ENCODE data around the gene GFM1.

GFM1 gene

GRCh38 chr3:158644345-158644908 is at the start of gene GFM1:
TSS of gene GFM1 (plus strand) at chr3:158644527. CDS start at chr3:158644635, 108 bp downstream.
- peak; percentile 78 to 80 for DNase-seq (ENCODE audit: low read depth in 2 of 2)

GRCh38 chr3:158600787-158601186 is 43.5 kb upstream of the GFM1 start:
- no peak for DNase-seq (ENCODE audit: low read depth in 2 of 2)

- DNase-seq (ENCODE audit: low read depth in 2 of 2) = no peak
These were observed 42.1 kb upstream of the GFM1 start for GRCh38 chr3:158602227-158602626.

- DNase-seq (ENCODE audit: low read depth in 2 of 2) = no peak
These were observed 26.1 kb upstream of the GFM1 start for GRCh38 chr3:158617982-158618875.

GRCh38 chr3:158625881-158626280 is 18.4 kb upstream of the GFM1 start:
- DNase-seq (ENCODE audit: low read depth in 2 of 2) = no peak

GRCh38 chr3:158631981-158632380 is 12.3 kb upstream of the GFM1 start:
- DNase-seq (ENCODE audit: low read depth in 2 of 2) = no peak

- DNase-seq (ENCODE audit: low read depth in 2 of 2) = no peak
These were observed 3.7 kb upstream of the GFM1 start for GRCh38 chr3:158640646-158641045.

GRCh38 chr3:158642005-158642404 is 2.3 kb upstream of the GFM1 start:
- no peak for DNase-seq (ENCODE audit: low read depth in 2 of 2)

GRCh38 chr3:158642474-158643210 is 1.7 kb upstream of the GFM1 start:
- no peak for DNase-seq (ENCODE audit: low read depth in 2 of 2)

GRCh38 chr3:158649791-158650190 is 5.5 kb downstream of the GFM1 start:
- DNase-seq (ENCODE audit: low read depth in 2 of 2) = no peak

GRCh38 chr3:158651192-158651591 is 6.9 kb downstream of the GFM1 start:
- DNase-seq (ENCODE audit: low read depth in 2 of 2) = no peak

- no peak for DNase-seq (ENCODE audit: low read depth in 2 of 2)
These were observed 8.1 kb downstream of the GFM1 start for GRCh38 chr3:158652463-158652862.

GRCh38 chr3:158658889-158659288 is 14.6 kb downstream of the GFM1 start:
- no peak for DNase-seq (ENCODE audit: low read depth in 2 of 2)

- peak; percentile 26 to 38 for DNase-seq (ENCODE audit: low read depth in 2 of 2)
These were observed 15.3 kb downstream of the GFM1 start for GRCh38 chr3:158659454-158660237.

- DNase-seq (ENCODE audit: low read depth in 2 of 2) = no peak
These were observed 16.4 kb downstream of the GFM1 start for GRCh38 chr3:158660711-158661110.

GRCh38 chr3:158663246-158663645 is 18.9 kb downstream of the GFM1 start:
- DNase-seq (ENCODE audit: low read depth in 2 of 2) = no peak

- no peak for DNase-seq (ENCODE audit: low read depth in 2 of 2)
These were observed 19.5 kb downstream of the GFM1 start for GRCh38 chr3:158663832-158664231.

GRCh38 chr3:158666416-158666815 is 22.1 kb downstream of the GFM1 start:
- DNase-seq (ENCODE audit: low read depth in 2 of 2) = no peak

- DNase-seq (ENCODE audit: low read depth in 2 of 2) = no peak
These were observed 24.2 kb downstream of the GFM1 start for GRCh38 chr3:158668506-158668905.

GRCh38 chr3:158671821-158672214 is 27.5 kb downstream of the GFM1 start:
- DNase-seq (ENCODE audit: low read depth in 2 of 2) = no peak

- DNase-seq (ENCODE audit: low read depth in 2 of 2) = peak; percentile 71 to 78
These were observed 28.2 kb downstream of the GFM1 start, which contains the start of gene LXN for GRCh38 chr3:158672215-158673176. TSS of gene LXN (minus strand) at chr3:158672648. CDS start at chr3:158672478, 170 bp downstream.
